A673 (cell line): ENCODE data around the gene MRPL20. TPM values are rescaled to one million over a fixed set of nuclear protein-coding genes. Genes with fewer than 3 reads are reported as not detected.

Source experiments
- BruUV-seq: library from RNA; stranded (reverse); fragments of 400-500 nt; replicated peaks from 2 replicates; lab custom pipeline; 2021; lab: Mats Ljungman, UMichigan
- CTCF ChIA-PET: fragments of 300-600 bp; sonication (Branson Sonifier 250); formaldehyde crosslinking; loops from one replicate; lab custom pipeline; 2022; ENCODE audit warnings: antibody characterized with exemption; lab: Charles Lee
- POLR2A ChIA-PET: fragments of 300-600 bp; sonication (Branson Sonifier 250); formaldehyde crosslinking; loops from one replicate; lab custom pipeline; 2022; ENCODE audit warnings: antibody characterized with exemption; ENCODE audit not compliant: low non-redundant PET; lab: Charles Lee
- DNase-seq: peaks from one replicate; pipeline ENCODE4 v3.0.0-alpha.2; 2015; ENCODE audit warnings: low spot score
- H3K27ac ChIP-seq: fragments of 200-600 bp; sonication (generic); 2 replicates; pipeline ENCODE4 v1.5.1; 2016; ENCODE audit warnings: mixed run types, low read depth, mild to moderate bottlenecking, mixed read lengths, antibody characterized with exemption, low read length; ENCODE audit not compliant: poor library complexity, severe bottlenecking
- H3K27me3 ChIP-seq: fragments of 200-600 bp; sonication (generic); replicated peaks from 2 replicates; pipeline ENCODE4 v1.6.1; 2017; ENCODE audit warnings: mixed run types, low read depth, mild to moderate bottlenecking, mixed read lengths, antibody characterized with exemption, low read length; ENCODE audit not compliant: insufficient read depth, poor library complexity
- H3K36me3 ChIP-seq: fragments of 200-600 bp; sonication (generic); 2 replicates; pipeline ENCODE4 v1.6.1; 2016; ENCODE audit warnings: mixed run types, mild to moderate bottlenecking, mixed read lengths, antibody characterized with exemption, low read length; ENCODE audit not compliant: insufficient read depth, poor library complexity, severe bottlenecking
- H3K4me1 ChIP-seq: fragments of 200-600 bp; sonication (generic); 2 replicates; pipeline ENCODE4 v1.6.1; 2017; ENCODE audit warnings: mixed run types, mild to moderate bottlenecking, mixed read lengths, antibody characterized with exemption, low read length; ENCODE audit not compliant: insufficient read depth, poor library complexity, severe bottlenecking
- H3K4me3 ChIP-seq: fragments of 200-600 bp; sonication (generic); 2 replicates; pipeline ENCODE4 v1.5.1; 2016; ENCODE audit warnings: low read depth, mixed run types, mild to moderate bottlenecking, mixed read lengths, low read length; ENCODE audit not compliant: poor library complexity, severe bottlenecking
- H3K9me3 ChIP-seq: fragments of 200-600 bp; sonication (generic); 2 replicates; pipeline ENCODE4 v1.6.1; 2016; ENCODE audit warnings: mixed run types, low read depth, mild to moderate bottlenecking, mixed read lengths, antibody characterized with exemption, low read length; ENCODE audit not compliant: poor library complexity, severe bottlenecking
- CTCF ChIP-seq: fragments of 300-800, 200-600 bp; sonication (generic); conservative IDR thresholded peaks from 2 replicates; pipeline ENCODE4 v1.5.1; 2017; ENCODE audit warnings: low read depth, mild to moderate bottlenecking, antibody characterized with exemption, low read length, moderate library complexity, mixed read lengths
- EZH2 ChIP-seq: fragments of 200-600 bp; sonication (generic); IDR thresholded peaks from 2 replicates; pipeline ENCODE4 v1.6.1; 2017; ENCODE audit warnings: borderline replicate concordance, low read depth, mild to moderate bottlenecking, mixed read lengths, antibody characterized with exemption, low read length; ENCODE audit not compliant: poor library complexity, severe bottlenecking
- intact Hi-C: fragments of 100-400 bp; cut with micrococcal nuclease; formaldehyde crosslinking; loops from one replicate; pipeline ENCODE4 v1.10.0; 2022; ENCODE audit not compliant: unreplicated experiment
- total RNA-seq: library from RNA; stranded (reverse); gene quantifications from 2 replicates; pipeline ENCODE4 v1.2.3, GENCODE V29; 2021

MRPL20 gene
- total RNA-seq, 1 experiment from 2014 or later: 151 TPM

DNA sequence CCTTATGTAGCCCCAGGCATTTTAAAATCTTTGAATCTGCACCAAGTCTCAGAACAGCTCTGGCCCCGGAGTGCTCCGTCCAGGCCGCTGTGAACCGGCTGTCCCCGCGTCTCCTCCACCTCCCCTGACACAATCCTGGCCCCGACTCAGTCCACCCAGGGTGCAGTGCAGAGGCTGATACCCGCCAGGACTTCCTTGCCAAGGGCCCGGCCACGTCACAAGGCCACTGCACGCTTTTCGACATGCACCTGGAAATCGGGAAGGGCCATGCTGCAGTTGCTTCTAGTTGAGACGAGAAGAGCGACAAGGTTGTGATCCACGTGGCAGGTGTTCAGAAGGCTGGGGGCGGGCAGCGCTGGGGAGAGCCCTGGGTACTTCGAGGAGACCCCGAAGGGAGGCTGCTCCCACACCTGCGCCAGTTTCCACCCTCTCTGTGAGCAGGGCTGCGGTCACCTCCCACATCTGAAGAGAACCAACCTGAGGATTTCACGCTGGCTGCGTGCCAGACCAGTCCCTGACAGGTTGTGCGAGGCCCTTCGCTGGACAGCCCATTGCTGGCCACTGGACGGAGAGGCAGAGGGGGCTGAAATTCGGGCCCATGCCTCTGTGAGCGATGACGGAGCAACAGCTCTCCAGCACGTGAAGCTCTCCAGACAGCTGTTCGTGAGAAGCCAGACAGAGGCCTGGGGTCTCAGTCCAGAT is 35.1 kb upstream of the MRPL20 start:
- Histone ChIP-seq H3K9me3 (no peaks in the 10 kb centered on the region), H3K36me3 (no peaks in the 10 kb centered on the region), H3K4me3 (no peak overlapping the region), H3K27ac (no peak overlapping the region), H3K27me3 (no peaks in the 10 kb centered on the region), H3K4me1 (no peaks in the 10 kb centered on the region)
- TF ChIP-seq EZH2: no peak
- TF ChIP-seq CTCF: no peak
- intact Hi-C loops: no loop called here
- CTCF ChIA-PET: no interaction called here
- no peak for DNase-seq
- no TSS peak for BruUV-seq
- POLR2A ChIA-PET: no interaction called here

GRCh38 chr1:1441002-1441888 is 34.2 kb upstream of the MRPL20 start:
- CTCF ChIA-PET: interaction anchor here (0.6 to 0.8 kb wide), 3 partner anchors 11 to 58 kb away, joined by 3 to 5 read pairs (median 4); no protein-coding TSS in a partner anchor
- H3K27ac ChIP-seq: no peak overlapping the region

More at GRCh38 chr1:1441002-1441888, 34.2 kb upstream of the MRPL20 start:
- intact Hi-C loops: no loop called here
- Histone ChIP-seq H3K36me3 (no peaks in the 10 kb centered on the region), H3K27me3 (no peaks in the 10 kb centered on the region), H3K4me3 (no peak overlapping the region), H3K9me3 (no peaks in the 10 kb centered on the region), H3K4me1 (no peaks in the 10 kb centered on the region)
- POLR2A ChIA-PET: no interaction called here
- no TSS peak for BruUV-seq
- peak; percentile 51 for DNase-seq
- peak; percentile 85 for TF ChIP-seq CTCF
- no peak for TF ChIP-seq EZH2
